HepG2 (cell line): ENCODE data around the gene ERBB3. TPM values are rescaled to one million over a fixed set of nuclear protein-coding genes. Genes with fewer than 3 reads are reported as not detected.
A peak's percentile ranks its signal among the peaks of the same experiment; 100 is the strongest.

Experiments used
- AGO1 ChIP-seq: fragments of 200-400 bp; formaldehyde crosslinking; IDR thresholded peaks from 2 replicates; pipeline ENCODE4 v1.6.1; 2017; ENCODE audit warnings: mild to moderate bottlenecking, low read depth, low read length, moderate library complexity; ENCODE audit not compliant: poor library complexity, severe bottlenecking
- ATF1 ChIP-seq: IDR thresholded peaks from 2 replicates; pipeline ENCODE4 v1.6.1; 2016; ENCODE audit warnings: mild to moderate bottlenecking, control low read depth
- CCDC6 ChIP-seq: sonication (generic); formaldehyde crosslinking; IDR thresholded peaks from 2 replicates; pipeline ENCODE4 v1.8.1; 2022; ENCODE audit warnings: mild to moderate bottlenecking, missing genetic modification reagents, moderate library complexity
- ERF ChIP-seq: IDR thresholded peaks from 2 replicates; pipeline ENCODE4 v1.6.1; 2018; ENCODE audit warnings: missing biosample characterization, missing genetic modification reagents
- FOXJ3 ChIP-seq: sonication (generic); formaldehyde crosslinking; IDR thresholded peaks from 2 replicates; pipeline ENCODE4 v1.4.0; 2020; ENCODE audit warnings: missing genetic modification reagents, mild to moderate bottlenecking, borderline replicate concordance
- FOXM1 ChIP-seq: sonication (generic); formaldehyde crosslinking; IDR thresholded peaks from 2 replicates; pipeline ENCODE4 v1.5.0; 2020; ENCODE audit warnings: missing genetic modification reagents
- GMEB2 ChIP-seq: IDR thresholded peaks from 2 replicates; pipeline ENCODE4 v1.6.1; 2016; ENCODE audit warnings: missing biosample characterization, missing genetic modification reagents, low read depth
- MIER2 ChIP-seq: IDR thresholded peaks from 2 replicates; pipeline ENCODE4 v1.6.1; 2016; ENCODE audit warnings: missing biosample characterization, missing genetic modification reagents
- PATZ1 ChIP-seq: sonication (generic); formaldehyde crosslinking; IDR thresholded peaks from 2 replicates; pipeline ENCODE4 v1.4.0; 2020; ENCODE audit warnings: missing genetic modification reagents
- POLR2AphosphoS5 ChIP-seq: IDR thresholded peaks from 2 replicates; pipeline ENCODE4 v1.6.1; 2012; ENCODE audit warnings: low read depth, low read length
- RARA ChIP-seq: IDR thresholded peaks from 2 replicates; pipeline ENCODE4 v1.6.1; 2016; ENCODE audit warnings: missing genetic modification reagents, missing compliant biosample characterization
- SRSF1 ChIP-seq: fragments of 200-400 bp; formaldehyde crosslinking; optimal IDR thresholded peaks from 2 replicates; pipeline ENCODE3; 2017; ENCODE audit warnings: mild to moderate bottlenecking, low read depth, low read length, moderate library complexity
- ZBTB40 ChIP-seq, 2 experiments: fragments of 450-650 bp in 1 of 2; sonication (generic) in 1 of 2; formaldehyde crosslinking in 1 of 2; IDR thresholded peaks; 2 replicates each; pipeline versions ENCODE4 v1.6.1 to v1.8.0; 2016 to 2022; ENCODE audit warnings: antibody characterized with exemption in 1 of 2, mild to moderate bottlenecking in 1 of 2, missing genetic modification reagents in 1 of 2
- ZNF546 ChIP-seq: sonication (generic); formaldehyde crosslinking; conservative IDR thresholded peaks from 2 replicates; pipeline ENCODE4 v1.8.1; 2023; ENCODE audit warnings: mild to moderate bottlenecking, missing genetic modification reagents
- ZNF615 ChIP-seq: sonication (generic); formaldehyde crosslinking; IDR thresholded peaks from 2 replicates; pipeline ENCODE4 v1.5.0; 2020; ENCODE audit warnings: mild to moderate bottlenecking, missing genetic modification reagents, borderline replicate concordance
- ZNF670 ChIP-seq: sonication (generic); formaldehyde crosslinking; IDR thresholded peaks from 2 replicates; pipeline ENCODE4 v1.8.0; 2022; ENCODE audit warnings: mild to moderate bottlenecking, missing genetic modification reagents, borderline replicate concordance
- polyA plus RNA-seq, 8 experiments: library from polyadenylated mRNA; depleted of rRNA in 3 of 8; stranded (reverse) in 7 of 8; unstranded in 1 of 8; fragments of >200 nt; fragmentation: Illumina TruSeq in 4 of 8; extraction: Trizol in 4 of 8; gene quantifications; 2 replicates each; pipeline versions ENCODE4 v1.2.1 to v1.2.3, GENCODE V29; 2011 to 2016; ENCODE audit warnings: low read depth in 4 of 8, missing spikeins in 1 of 8, mixed read lengths in 1 of 8; ENCODE audit not compliant: insufficient read depth in 1 of 8
- total RNA-seq, 5 experiments: library from RNA; depleted of rRNA; stranded (reverse); fragments of >200 nt; fragmentation: Illumina TruSeq; extraction: Trizol; gene quantifications; 2 replicates each; pipeline ENCODE4 v1.2.3, GENCODE V29; 2016; ENCODE audit warnings: low read depth in 1 of 5

ERBB3 gene
- total and polyA plus RNA-seq, 2 of the 13 experiments (the other 11 are each of a cell fraction or from before 2014, with no cell fraction given), result 93.6 to 358 TPM

- TF ChIP-seq PATZ1 (CRISPR knock-in tag), result peak; percentile 50; the same call in 1 of the 2 replicates
- TF ChIP-seq AGO1, result peak; percentile 100
- peak; percentile 90 for TF ChIP-seq ERF (CRISPR knock-in tag)
- TF ChIP-seq FOXJ3 (CRISPR knock-in tag), result peak; percentile 49; the same call in 1 of the 2 replicates
- no peak; the same call in 1 of the 2 replicates for TF ChIP-seq POLR2AphosphoS5
- TF ChIP-seq CCDC6 (CRISPR knock-in tag), result peak; percentile 93
- peak; percentile 76 for TF ChIP-seq ZNF670 (CRISPR knock-in tag)
- no peak for TF ChIP-seq MIER2 (CRISPR knock-in tag)
- peak; percentile 64 for TF ChIP-seq RARA
- TF ChIP-seq ZNF615, result no peak; the same call in 1 of the 2 replicates
- no peak for TF ChIP-seq FOXM1 (CRISPR knock-in tag)
- TF ChIP-seq ATF1 (CRISPR knock-in tag), result peak; percentile 77
- TF ChIP-seq GMEB2 (CRISPR knock-in tag), result peak; percentile 68; the same call in 1 of the 2 replicates
- TF ChIP-seq ZBTB40 (IDR thresholded peaks at IDR 0.05), result no peak
- TF ChIP-seq ZBTB40 (CRISPR knock-in tag; IDR thresholded peaks at IDR 0.05), result peak; percentile 79
- peak; percentile 92 for TF ChIP-seq SRSF1
- peak; percentile 70; the same call in 1 of the 2 replicates for TF ChIP-seq ZNF546 (CRISPR knock-in tag)
These were observed 24.3 kb downstream of the ERBB3 start, which contains the start of gene PA2G4 (continued) for GRCh38 chr12:56104109-56104814.
